ENCODE measurements around the gene MRTO4. TPM values are rescaled to one million over a fixed set of nuclear protein-coding genes. Genes with fewer than 3 reads are reported as not detected.
"Not testable (repeated sequence)": the region's sequence is repeated elsewhere in the genome, so short reads cannot be mapped to it uniquely, and the experiment has no call there.

Gene MRTO4
- total and polyA plus RNA-seq, 4 donors: 13.9 to 59.1 (median 35.7) TPM

DNA sequence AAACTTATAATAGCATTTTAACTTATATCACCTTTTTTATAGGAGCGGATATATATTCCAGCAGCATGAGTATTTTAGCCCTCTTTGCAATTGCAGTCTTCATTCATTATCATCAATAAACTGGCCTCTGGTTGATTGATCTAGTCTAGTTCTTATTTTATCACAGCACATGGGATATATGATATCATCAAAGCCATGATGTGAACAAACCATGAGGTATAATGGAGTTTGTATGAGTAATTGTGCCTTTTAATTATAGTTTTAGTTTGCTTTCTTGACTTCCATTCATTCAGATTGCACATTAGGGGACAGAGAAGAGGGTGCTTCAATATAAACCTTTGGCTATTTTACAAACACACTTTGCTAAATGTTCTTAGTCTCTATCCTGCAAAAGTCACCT, 38.0 kb upstream of the MRTO4 start:
- ATAC-seq (ENCODE audit: insufficient read depth, low FRiP score): no peak
- no peak overlapping the region for H3K27ac ChIP-seq (ENCODE audit: low read depth in 1 of 2, low read length in 1 of 2)
- 96% methylated on average over 1 of the region's 1 CpG for WGBS, 2 donors

DNA sequence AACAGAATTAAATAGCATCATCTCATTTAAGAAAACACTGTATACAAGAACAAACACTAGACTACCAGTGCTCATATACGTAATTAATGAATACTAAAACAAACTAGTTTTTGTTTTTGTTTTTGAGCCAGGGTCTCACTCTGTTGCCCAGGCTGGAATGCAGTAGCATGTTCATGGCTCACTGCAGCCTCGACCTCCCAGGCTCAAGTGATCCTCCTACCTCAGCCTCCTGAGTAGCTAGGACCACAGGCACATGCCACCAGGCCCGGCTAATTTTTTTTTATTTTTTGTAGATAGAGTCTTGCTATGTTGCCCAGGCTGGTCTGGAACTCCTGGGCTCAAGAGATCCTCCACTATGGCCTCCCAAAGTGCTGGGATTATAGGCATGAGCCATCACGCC, 35.0 kb upstream of the MRTO4 start:
- not testable (repeated sequence) for H3K9me3 ChIP-seq (ENCODE audit: control insufficient read depth in 4 of 4, insufficient read depth in 3 of 4, low read length in 3 of 4); H3K27me3 ChIP-seq (ENCODE audit: control insufficient read depth in 3 of 3, insufficient read depth in 3 of 3, low read length in 2 of 3); ATAC-seq (ENCODE audit: insufficient read depth, low FRiP score); H3K9ac ChIP-seq (ENCODE audit: insufficient read depth in 1 of 2, low read length in 2 of 2); H3K4me3 ChIP-seq; H3K4me1 ChIP-seq (ENCODE audit: control insufficient read depth in 5 of 5, insufficient read depth in 5 of 5, low read length in 5 of 5); H3K27ac ChIP-seq (ENCODE audit: low read depth in 1 of 2, low read length in 1 of 2); DNase-seq
- 94 to 97% methylated on average over 4 of the region's 4 CpGs for WGBS, 2 donors
- peaks cover 14 to 21% (median 18%) of the 10 kb centered on the region in 4 donors for H3K36me3 ChIP-seq (ENCODE audit: control insufficient read depth in 4 of 4, insufficient read depth in 4 of 4, low read length in 4 of 4)

More for the DNA sequence above, 38.0 kb upstream of the MRTO4 start:
- Histone ChIP-seq H3K27me3 (ENCODE audit: control insufficient read depth in 3 of 3, insufficient read depth in 3 of 3, low read length in 2 of 3) (no peaks in the 10 kb centered on the region), H3K9ac (ENCODE audit: insufficient read depth in 1 of 2, low read length in 2 of 2) (no peak overlapping the region), H3K4me3 (no peak overlapping the region), H3K4me1 (ENCODE audit: control insufficient read depth in 5 of 5, insufficient read depth in 5 of 5, low read length in 5 of 5) (peaks cover 5 to 18% (median 6%) of the 10 kb centered on the region in 5 donors), H3K36me3 (ENCODE audit: control insufficient read depth in 4 of 4, insufficient read depth in 4 of 4, low read length in 4 of 4) (peaks cover 2 to 17% (median 7%) of the 10 kb centered on the region in 4 donors), H3K9me3 (ENCODE audit: control insufficient read depth in 4 of 4, insufficient read depth in 3 of 4, low read length in 3 of 4) (no peaks in the 10 kb centered on the region)
- no peak for DNase-seq
- TF ChIP-seq, protein P1, sequence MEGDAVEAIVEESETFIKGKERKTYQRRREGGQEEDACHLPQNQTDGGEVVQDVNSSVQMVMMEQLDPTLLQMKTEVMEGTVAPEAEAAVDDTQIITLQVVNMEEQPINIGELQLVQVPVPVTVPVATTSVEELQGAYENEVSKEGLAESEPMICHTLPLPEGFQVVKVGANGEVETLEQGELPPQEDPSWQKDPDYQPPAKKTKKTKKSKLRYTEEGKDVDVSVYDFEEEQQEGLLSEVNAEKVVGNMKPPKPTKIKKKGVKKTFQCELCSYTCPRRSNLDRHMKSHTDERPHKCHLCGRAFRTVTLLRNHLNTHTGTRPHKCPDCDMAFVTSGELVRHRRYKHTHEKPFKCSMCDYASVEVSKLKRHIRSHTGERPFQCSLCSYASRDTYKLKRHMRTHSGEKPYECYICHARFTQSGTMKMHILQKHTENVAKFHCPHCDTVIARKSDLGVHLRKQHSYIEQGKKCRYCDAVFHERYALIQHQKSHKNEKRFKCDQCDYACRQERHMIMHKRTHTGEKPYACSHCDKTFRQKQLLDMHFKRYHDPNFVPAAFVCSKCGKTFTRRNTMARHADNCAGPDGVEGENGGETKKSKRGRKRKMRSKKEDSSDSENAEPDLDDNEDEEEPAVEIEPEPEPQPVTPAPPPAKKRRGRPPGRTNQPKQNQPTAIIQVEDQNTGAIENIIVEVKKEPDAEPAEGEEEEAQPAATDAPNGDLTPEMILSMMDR (IDR thresholded peaks at IDR 0.05; ENCODE audit: control extremely low read depth, extremely low read depth): no peak

DNA sequence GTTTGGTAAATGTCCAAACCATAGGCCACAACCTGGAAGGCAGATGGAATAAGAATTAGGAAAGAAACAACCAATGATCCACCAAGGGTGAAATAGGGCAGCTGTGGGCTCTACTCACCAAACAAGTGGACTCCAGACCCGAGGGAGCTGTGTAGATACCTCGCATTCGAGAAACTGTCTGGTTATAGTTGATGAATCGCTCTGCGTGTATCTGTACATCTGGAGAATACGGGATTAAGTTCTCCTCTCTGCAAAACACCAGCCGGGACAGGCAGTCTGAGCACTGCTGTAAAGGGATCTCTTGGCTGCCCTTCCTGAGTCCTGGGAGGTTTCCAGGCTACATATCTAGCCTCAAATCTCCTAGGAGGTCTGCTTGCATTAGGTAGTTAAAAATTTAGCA, 32.2 kb upstream of the MRTO4 start:
- 93 to 94% methylated on average over 7 of the region's 7 CpGs for whole genome bisulfite sequencing, 2 donors
- Histone ChIP-seq H3K4me3 (no peak overlapping the region), H3K27ac (ENCODE audit: low read depth in 1 of 2, low read length in 1 of 2) (no peak overlapping the region), H3K27me3 (ENCODE audit: control insufficient read depth in 3 of 3, insufficient read depth in 3 of 3, low read length in 2 of 3) (no peaks in the 10 kb centered on the region), H3K36me3 (ENCODE audit: control insufficient read depth in 4 of 4, insufficient read depth in 4 of 4, low read length in 4 of 4) (peaks cover 20 to 35% (median 27%) of the 10 kb centered on the region in 4 donors), H3K9ac (ENCODE audit: insufficient read depth in 1 of 2, low read length in 2 of 2) (no peak overlapping the region), H3K4me1 (ENCODE audit: control insufficient read depth in 5 of 5, insufficient read depth in 5 of 5, low read length in 5 of 5) (peaks cover 0 to 4% (median 0%) of the 10 kb centered on the region in 5 donors), H3K9me3 (ENCODE audit: control insufficient read depth in 4 of 4, insufficient read depth in 3 of 4, low read length in 3 of 4) (no peaks in the 10 kb centered on the region)
- no peak for DNase-seq
- ATAC-seq (ENCODE audit: insufficient read depth, low FRiP score): no peak
- TF ChIP-seq, protein P1 (IDR thresholded peaks at IDR 0.05; ENCODE audit: control extremely low read depth, extremely low read depth): no peak

DNA sequence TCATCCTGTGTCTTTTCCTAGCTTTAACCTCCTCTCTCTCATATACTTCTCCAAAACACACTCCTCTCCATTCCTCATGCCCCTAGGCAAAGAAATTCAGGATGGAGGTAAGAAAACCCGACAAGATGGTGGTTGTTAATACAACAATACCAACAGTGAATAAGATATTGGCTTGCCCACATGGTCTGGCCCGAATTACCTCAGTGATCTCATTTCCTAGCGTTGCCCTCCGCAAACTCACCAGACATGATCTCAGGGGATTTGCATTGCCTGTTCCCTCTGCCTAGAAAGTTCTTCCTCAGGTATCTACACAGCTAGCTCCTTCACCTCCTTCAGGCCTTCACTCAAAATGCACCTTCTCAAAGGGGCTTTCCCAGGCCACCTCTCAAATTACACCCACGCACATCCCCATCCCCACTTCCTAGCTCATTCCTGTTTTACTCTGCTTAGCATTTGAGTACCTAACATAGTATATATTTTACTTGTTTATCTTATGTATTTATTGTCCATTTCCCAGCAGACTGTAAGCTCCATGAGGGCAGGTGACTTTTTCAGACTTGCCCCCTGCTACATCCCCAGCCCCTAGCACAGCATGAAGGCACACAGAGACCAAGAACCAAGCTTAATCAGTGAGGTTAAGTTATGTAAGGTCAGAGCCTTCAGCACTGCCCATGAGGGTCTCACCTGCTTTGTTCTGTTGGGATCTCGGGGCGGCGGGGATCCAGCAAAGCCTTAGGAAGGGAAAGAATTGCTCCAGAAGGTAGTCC, 31.3 kb upstream of the MRTO4 start:
- H3K9ac ChIP-seq (ENCODE audit: insufficient read depth in 1 of 2, low read length in 2 of 2): no peak overlapping the region
- no peak for ATAC-seq (ENCODE audit: insufficient read depth, low FRiP score)
- no peaks in the 10 kb centered on the region for H3K9me3 ChIP-seq (ENCODE audit: control insufficient read depth in 4 of 4, insufficient read depth in 3 of 4, low read length in 3 of 4)
- H3K27ac ChIP-seq (ENCODE audit: low read depth in 1 of 2, low read length in 1 of 2): no peak overlapping the region
- H3K4me1 ChIP-seq (ENCODE audit: control insufficient read depth in 5 of 5, insufficient read depth in 5 of 5, low read length in 5 of 5): peaks cover 0 to 4% (median 0%) of the 10 kb centered on the region in 5 donors
- peaks cover 24 to 42% (median 33%) of the 10 kb centered on the region in 4 donors for H3K36me3 ChIP-seq (ENCODE audit: control insufficient read depth in 4 of 4, insufficient read depth in 4 of 4, low read length in 4 of 4)
- H3K4me3 ChIP-seq: no peak overlapping the region
- H3K27me3 ChIP-seq (ENCODE audit: control insufficient read depth in 3 of 3, insufficient read depth in 3 of 3, low read length in 2 of 3): no peaks in the 10 kb centered on the region
- 84 to 93% methylated on average over 8 of the region's 8 CpGs for WGBS, 2 donors
- TF ChIP-seq, protein P1 (IDR thresholded peaks at IDR 0.05; ENCODE audit: control extremely low read depth, extremely low read depth): no peak
- no peak for DNase-seq
